ENCODE measurements around the gene TOR2A. TPM values are rescaled to one million over a fixed set of nuclear protein-coding genes. Genes with fewer than 3 reads are reported as not detected.

Gene TOR2A
- total RNA-seq, 3 donors from 2014 or later (not counting 1 experiment from before 2014, with no cell fraction given), result 20.9 to 27.8 (median 23.7) TPM

GRCh38 chr9:127742435-127743088, 7.5 kb upstream of the TOR2A start:
- ATAC-seq, result no peak

GRCh38 chr9:127741831-127742434, 6.8 kb upstream of the TOR2A start:
- H3K27ac ChIP-seq (ENCODE audit: low read length), result no peak overlapping the region
- Mint-ChIP-seq H3K4me3 (no peak overlapping the region), H3K36me3 (peaks cover 8% of the 10 kb centered on the region), H3K27ac (peak overlapping the region; percentile 64 to 67), H3K4me1 (peaks cover under 1% of the 10 kb centered on the region in 2 donors), H3K9me3 (no peaks in the 10 kb centered on the region), H3K27me3 (ENCODE audit: low read depth in 2 of 2) (no peaks in the 10 kb centered on the region)
- no peaks in the 10 kb centered on the region for H3K9me3 ChIP-seq (ENCODE audit: control insufficient read depth, insufficient read depth, low read length)
- no peak for TF ChIP-seq CTCF (IDR thresholded peaks at IDR 0.05)
- no peaks in the 10 kb centered on the region for H3K27me3 ChIP-seq (ENCODE audit: control insufficient read depth, insufficient read depth, low read length)
- H3K4me3 ChIP-seq (ENCODE audit: low read length), result no peak overlapping the region
- peaks cover 84% of the 10 kb centered on the region for H3K36me3 ChIP-seq (ENCODE audit: control insufficient read depth, insufficient read depth, low read length)
- intact Hi-C loops (cut with micrococcal nuclease), result no loop called here
- WGBS (ENCODE audit: insufficient coverage), result 96% methylated on average over 38 of the region's 38 CpGs
- ATAC-seq (no peak), DNase-seq (no peak)
- H3K4me1 ChIP-seq (ENCODE audit: control insufficient read depth, insufficient read depth, low read length), result peaks cover 9% of the 10 kb centered on the region

More at GRCh38 chr9:127742435-127743088, 7.5 kb upstream of the TOR2A start:
- Mint-ChIP-seq H3K4me1 (peaks cover 7% of the 10 kb centered on the region in 2 donors), H3K27me3 (ENCODE audit: low read depth in 2 of 2) (no peaks in the 10 kb centered on the region), H3K36me3 (peaks cover 8% of the 10 kb centered on the region), H3K9me3 (no peaks in the 10 kb centered on the region), H3K27ac (peak overlapping the region; percentile 64 to 67), H3K4me3 (no peak overlapping the region)
- DNase-seq, result no peak
- Histone ChIP-seq H3K27ac (ENCODE audit: low read length) (no peak overlapping the region), H3K36me3 (ENCODE audit: control insufficient read depth, insufficient read depth, low read length) (peaks cover 89% of the 10 kb centered on the region), H3K9me3 (ENCODE audit: control insufficient read depth, insufficient read depth, low read length) (no peaks in the 10 kb centered on the region), H3K27me3 (ENCODE audit: control insufficient read depth, insufficient read depth, low read length) (no peaks in the 10 kb centered on the region), H3K4me1 (ENCODE audit: control insufficient read depth, insufficient read depth, low read length) (peaks cover 14% of the 10 kb centered on the region), H3K4me3 (ENCODE audit: low read length) (no peak overlapping the region)
- TF ChIP-seq CTCF (IDR thresholded peaks at IDR 0.05), result no peak
- intact Hi-C loops (cut with micrococcal nuclease), result no loop called here
- WGBS (ENCODE audit: insufficient coverage), result 97% methylated on average over 33 of the region's 33 CpGs

GRCh38 chr9:127739614-127740330, 4.7 kb upstream of the TOR2A start:
- H3K9me3 ChIP-seq (ENCODE audit: control insufficient read depth, insufficient read depth, low read length), result no peaks in the 10 kb centered on the region
- TF ChIP-seq CTCF (IDR thresholded peaks at IDR 0.05), result no peak

More at GRCh38 chr9:127739614-127740330, 4.7 kb upstream of the TOR2A start:
- Mint-ChIP-seq H3K4me3 (no peak overlapping the region), H3K4me1 (peaks cover 5 to 14% of the 10 kb centered on the region in 2 donors), H3K27me3 (ENCODE audit: low read depth in 2 of 2) (no peaks in the 10 kb centered on the region), H3K36me3 (peaks cover 8% of the 10 kb centered on the region), H3K27ac (peak overlapping the region in 1 of 2 donors; percentile 93), H3K9me3 (no peaks in the 10 kb centered on the region)
- intact Hi-C loops (cut with micrococcal nuclease), result loop anchor here (5.0 to 10.0 kb wide), 2 partner anchors 125 to 183 kb away; partner anchors contain the start of gene STXBP1
- H3K27me3 ChIP-seq (ENCODE audit: control insufficient read depth, insufficient read depth, low read length), result no peaks in the 10 kb centered on the region
- no peak overlapping the region for H3K27ac ChIP-seq (ENCODE audit: low read length)
- 97% methylated on average over 19 of the region's 19 CpGs for WGBS (ENCODE audit: insufficient coverage)
- peaks cover 10% of the 10 kb centered on the region for H3K4me1 ChIP-seq (ENCODE audit: control insufficient read depth, insufficient read depth, low read length)
- ATAC-seq (no peak), DNase-seq (no peak)
- peaks cover 65% of the 10 kb centered on the region for H3K36me3 ChIP-seq (ENCODE audit: control insufficient read depth, insufficient read depth, low read length)
- H3K4me3 ChIP-seq (ENCODE audit: low read length), result no peak overlapping the region
